ENCODE data around the gene IGFL4.

GRCh38 chr19:46040952-46041500, at the start of gene IGFL4:
- TF ChIP-seq CTCF (IDR thresholded peaks at IDR 0.05; ENCODE audit: low read length): no peak
- no peak for TF ChIP-seq EZH2 (optimal IDR thresholded peaks at IDR 0.05; ENCODE audit: low read depth, low read length)

Data from MM.1S (cell line).